Lung (tissue), 12 donors: ENCODE measurements around the gene NAB1. TPM values are rescaled to one million over a fixed set of nuclear protein-coding genes. Genes with fewer than 3 reads are reported as not detected.

Experiments
- ATAC-seq: fragments of 200-7000 bp; cut with Tn5 transposase; one replicate; pipeline ENCODE4 v1.9.1; 2020; ENCODE audit warnings: moderate number of reproducible peaks; ENCODE audit not compliant: insufficient read depth, low FRiP score
- DNase-seq, 3 donors: peaks; one replicate each; pipeline ENCODE4 v3.0.0-alpha.2; 2013 to 2017
- H3K27ac ChIP-seq, 2 donors: one replicate each; pipeline ENCODE4 v1.5.1; 2013; ENCODE audit warnings: mild to moderate bottlenecking in 2 of 2, moderate library complexity in 2 of 2, control low read depth in 1 of 2, inconsistent platforms in 1 of 2, low read depth in 1 of 2, low read length in 1 of 2
- H3K27me3 ChIP-seq, 3 donors: one replicate each; pipeline ENCODE4 v1.5.1; 2013; ENCODE audit warnings: low read length in 2 of 3; ENCODE audit not compliant: control insufficient read depth in 3 of 3, insufficient read depth in 3 of 3
- H3K36me3 ChIP-seq, 4 donors: one replicate each; pipeline ENCODE4 v1.5.1; 2013; ENCODE audit warnings: low read length in 4 of 4, mild to moderate bottlenecking in 1 of 4, moderate library complexity in 1 of 4; ENCODE audit not compliant: control insufficient read depth in 4 of 4, insufficient read depth in 4 of 4
- H3K4me1 ChIP-seq, 5 donors: one replicate each; pipeline ENCODE4 v1.5.1; 2013; ENCODE audit warnings: low read length in 5 of 5, mild to moderate bottlenecking in 2 of 5, moderate library complexity in 1 of 5; ENCODE audit not compliant: control insufficient read depth in 5 of 5, insufficient read depth in 5 of 5
- H3K4me3 ChIP-seq: one replicate; pipeline ENCODE4 v1.5.1; 2013; ENCODE audit warnings: mild to moderate bottlenecking, control low read depth, moderate library complexity
- H3K9ac ChIP-seq, 2 donors: one replicate each; pipeline ENCODE4 v1.5.1; 2013; ENCODE audit warnings: low read length in 2 of 2, control low read depth in 1 of 2; ENCODE audit not compliant: insufficient read depth in 1 of 2
- H3K9me3 ChIP-seq, 4 donors: one replicate each; pipeline ENCODE4 v1.5.1; 2013; ENCODE audit warnings: low read length in 3 of 4, mild to moderate bottlenecking in 1 of 4, moderate library complexity in 1 of 4; ENCODE audit not compliant: control insufficient read depth in 4 of 4, insufficient read depth in 3 of 4
- WGBS, 2 donors: extraction: QIAGEN DNeasy Blood & Tissue Kit; methylation state at CpG; one replicate each; pipeline ENCODE4 v1.1.7; 2013; 5-methylcytosine and 5-hydroxymethylcytosine counted together
- polyA plus RNA-seq, 2 donors: library from polyadenylated mRNA; stranded (reverse); fragments of 200-250 nt; gene quantifications; one replicate each; pipeline ENCODE4 v1.2.1, GENCODE V29; 2013
- total RNA-seq, 2 donors: library from RNA; depleted of rRNA in 1 of 2; stranded (reverse); fragments of >200 nt in 1 of 2; gene quantifications; one replicate each; pipeline ENCODE4 v1.2.1, GENCODE V29; 2014 to 2021
- TF ChIP-seq, protein P1 (sequence below): IDR thresholded peaks from 2 replicates; pipeline ENCODE4 v1.5.1; 2012; ENCODE audit warnings: mild to moderate bottlenecking; ENCODE audit errors: control extremely low read depth, extremely low read depth
- donor health status: control.
- donor health status: control.
- donor health status: Bipolar disorder and iron deficiency.
- donor health status: healthy.
- donor health status: DM: yes; HTN: yes; CAD: no.

Gene NAB1
- total and polyA plus RNA-seq, 4 donors: 14.3 to 71.9 (median 22.2) TPM

DNA sequence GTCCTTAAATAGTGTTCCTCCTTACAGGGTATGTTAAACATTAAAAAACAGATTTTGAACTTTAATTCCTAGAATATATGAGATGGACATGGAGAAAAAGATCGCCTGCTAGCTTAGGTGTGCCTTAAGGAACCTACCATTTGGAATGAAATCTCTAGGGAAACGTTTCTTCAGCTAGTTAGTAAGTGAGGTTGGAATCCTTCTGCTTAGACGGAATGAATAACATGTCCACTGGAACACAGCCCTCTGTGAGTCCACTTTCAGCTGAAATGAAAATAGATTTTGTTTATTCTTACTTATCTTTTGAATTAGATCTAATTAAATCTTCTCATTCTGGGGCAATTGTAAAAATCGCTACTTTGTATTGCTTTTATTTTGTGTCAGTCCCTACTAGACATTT lies 28.4 kb downstream of the NAB1 start:
- WGBS, 2 donors: 89% methylated on average over 4 of the region's 4 CpGs
- H3K4me1 ChIP-seq: peaks cover 0 to 13% (median 0%) of the 10 kb centered on the region in 5 donors

DNA sequence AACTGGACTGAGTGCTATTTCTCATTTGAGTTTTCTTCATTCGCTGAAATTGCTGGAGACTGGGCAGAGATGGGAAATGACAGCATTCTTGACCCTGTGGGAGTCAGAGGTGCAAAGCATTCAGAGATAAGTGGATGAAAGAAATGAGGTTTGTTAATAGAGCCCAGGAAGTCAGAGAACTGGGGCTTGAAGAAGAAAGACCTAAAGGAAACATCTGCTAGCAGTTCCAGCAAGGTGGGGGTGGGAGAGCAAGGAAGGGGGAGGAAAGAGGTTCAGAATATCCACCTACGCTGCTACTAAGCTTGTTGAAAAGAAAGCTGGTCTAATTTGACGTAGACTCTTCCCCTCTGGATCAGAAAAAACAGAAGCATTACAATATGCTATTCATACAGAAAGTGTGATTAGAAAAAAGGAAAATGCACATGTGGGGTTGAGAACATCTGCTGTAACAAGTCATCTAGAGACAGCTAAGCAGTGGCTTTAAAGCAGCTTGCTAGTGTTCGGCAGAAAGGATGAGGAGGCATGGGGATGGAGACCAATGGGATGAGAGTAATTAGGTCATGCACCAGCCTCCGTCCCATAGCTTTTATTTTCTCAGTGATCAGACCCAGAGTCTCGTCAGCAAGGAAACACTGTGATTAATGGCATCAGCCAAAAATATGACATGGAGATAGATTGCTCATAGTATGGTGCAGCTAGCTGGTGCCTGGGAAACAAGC lies 29.7 kb downstream of the NAB1 start:
- no peaks in the 10 kb centered on the region for H3K27me3 ChIP-seq
- H3K27ac ChIP-seq: peak overlapping the region in 1 of 2 donors; percentile 41
- no peak overlapping the region for H3K9ac ChIP-seq
- H3K4me3 ChIP-seq: no peak overlapping the region
- ATAC-seq (peak; percentile 34), DNase-seq (no peak)
- 53 to 59% methylated on average over 6 of the region's 6 CpGs for WGBS, 2 donors
- H3K9me3 ChIP-seq: no peaks in the 10 kb centered on the region
- H3K4me1 ChIP-seq: peaks cover 0 to 15% (median 0%) of the 10 kb centered on the region in 5 donors
- H3K36me3 ChIP-seq: peaks cover 4 to 21% (median 9%) of the 10 kb centered on the region in 4 donors
- TF ChIP-seq, protein P1, sequence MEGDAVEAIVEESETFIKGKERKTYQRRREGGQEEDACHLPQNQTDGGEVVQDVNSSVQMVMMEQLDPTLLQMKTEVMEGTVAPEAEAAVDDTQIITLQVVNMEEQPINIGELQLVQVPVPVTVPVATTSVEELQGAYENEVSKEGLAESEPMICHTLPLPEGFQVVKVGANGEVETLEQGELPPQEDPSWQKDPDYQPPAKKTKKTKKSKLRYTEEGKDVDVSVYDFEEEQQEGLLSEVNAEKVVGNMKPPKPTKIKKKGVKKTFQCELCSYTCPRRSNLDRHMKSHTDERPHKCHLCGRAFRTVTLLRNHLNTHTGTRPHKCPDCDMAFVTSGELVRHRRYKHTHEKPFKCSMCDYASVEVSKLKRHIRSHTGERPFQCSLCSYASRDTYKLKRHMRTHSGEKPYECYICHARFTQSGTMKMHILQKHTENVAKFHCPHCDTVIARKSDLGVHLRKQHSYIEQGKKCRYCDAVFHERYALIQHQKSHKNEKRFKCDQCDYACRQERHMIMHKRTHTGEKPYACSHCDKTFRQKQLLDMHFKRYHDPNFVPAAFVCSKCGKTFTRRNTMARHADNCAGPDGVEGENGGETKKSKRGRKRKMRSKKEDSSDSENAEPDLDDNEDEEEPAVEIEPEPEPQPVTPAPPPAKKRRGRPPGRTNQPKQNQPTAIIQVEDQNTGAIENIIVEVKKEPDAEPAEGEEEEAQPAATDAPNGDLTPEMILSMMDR: no peak

More for the DNA sequence above, 28.4 kb downstream of the NAB1 start:
- Histone ChIP-seq H3K9ac (no peak overlapping the region), H3K27ac (no peak overlapping the region), H3K27me3 (no peaks in the 10 kb centered on the region), H3K36me3 (peaks cover 4 to 26% (median 10%) of the 10 kb centered on the region in 4 donors), H3K9me3 (no peaks in the 10 kb centered on the region), H3K4me3 (no peak overlapping the region)
- ATAC-seq (no peak), DNase-seq (no peak)
- TF ChIP-seq, protein P1: no peak

DNA sequence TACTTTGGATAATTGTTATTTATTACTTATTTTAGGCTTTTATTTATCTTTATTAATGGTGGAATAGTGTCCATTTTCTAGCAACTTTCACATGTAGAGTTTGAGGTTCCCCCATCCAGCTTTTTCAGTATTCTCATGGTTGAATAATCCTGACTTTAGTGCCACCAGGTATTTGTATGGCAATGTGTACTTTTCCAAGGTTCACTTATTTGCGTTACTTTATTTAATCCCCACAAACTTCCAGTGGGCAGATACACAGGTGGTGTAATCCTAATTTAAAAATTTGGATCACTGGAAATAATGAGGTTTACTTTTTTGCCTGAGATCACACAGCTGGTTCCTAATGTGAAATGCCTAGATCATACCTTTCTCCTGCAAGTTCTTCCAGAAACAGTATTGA lies 30.5 kb downstream of the NAB1 start:
- whole genome bisulfite sequencing, 2 donors: 97 to 98% methylated on average over 1 of the region's 1 CpG
- TF ChIP-seq, protein P1: no peak
- no peak overlapping the region for H3K9ac ChIP-seq
- no peaks in the 10 kb centered on the region for H3K27me3 ChIP-seq
- H3K4me3 ChIP-seq: no peak overlapping the region
- no peak overlapping the region for H3K27ac ChIP-seq
- ATAC-seq (no peak), DNase-seq (no peak)
- H3K9me3 ChIP-seq: no peaks in the 10 kb centered on the region
- H3K4me1 ChIP-seq: peaks cover 0 to 15% (median 0%) of the 10 kb centered on the region in 5 donors
- H3K36me3 ChIP-seq: peaks cover 3 to 15% (median 6%) of the 10 kb centered on the region in 4 donors
